IPS DF 4.7 (cell line): ENCODE results near the gene KCNC1.

Experiments
- DNase-seq: peaks from one replicate; pipeline ENCODE4 v3.0.0-alpha.2; 2013; ENCODE audit warnings: low spot score; ENCODE audit errors: extremely low read depth

The KCNC1 gene

DNA sequence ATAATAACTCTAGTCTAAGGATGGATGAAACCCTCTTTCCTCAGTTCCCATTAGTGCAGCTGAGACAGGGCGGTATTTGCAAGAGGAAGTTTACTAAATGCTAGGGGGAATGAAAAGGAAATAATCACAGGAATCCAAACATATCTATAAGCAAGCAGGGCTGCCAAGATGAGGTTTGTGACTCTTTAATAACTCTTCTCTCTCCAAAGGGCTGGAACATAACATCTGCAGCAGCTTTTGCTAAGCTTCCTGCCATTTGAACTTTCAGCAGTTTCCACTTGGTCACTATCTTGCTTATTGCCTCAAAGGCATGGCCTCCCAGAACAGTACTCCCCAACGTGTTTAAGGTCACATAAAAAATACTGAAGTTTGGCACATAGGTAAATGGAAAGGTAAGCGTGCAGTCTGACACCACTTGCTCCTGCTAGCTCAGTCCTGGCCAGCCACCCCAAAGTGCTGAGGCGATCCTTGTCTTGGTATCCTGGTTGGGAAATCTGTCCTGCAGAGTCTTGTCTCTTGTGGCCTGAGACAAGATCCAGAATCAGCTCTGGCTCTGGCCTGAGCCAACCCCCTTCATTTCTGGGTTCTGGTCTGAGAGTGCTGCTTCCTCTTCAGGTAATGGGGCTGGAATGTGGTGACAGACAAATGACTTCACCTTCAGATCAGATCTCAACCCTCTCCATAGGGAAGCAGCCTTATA is 81.8 kb downstream of the KCNC1 start:
- DNase-seq = no peak

DNA sequence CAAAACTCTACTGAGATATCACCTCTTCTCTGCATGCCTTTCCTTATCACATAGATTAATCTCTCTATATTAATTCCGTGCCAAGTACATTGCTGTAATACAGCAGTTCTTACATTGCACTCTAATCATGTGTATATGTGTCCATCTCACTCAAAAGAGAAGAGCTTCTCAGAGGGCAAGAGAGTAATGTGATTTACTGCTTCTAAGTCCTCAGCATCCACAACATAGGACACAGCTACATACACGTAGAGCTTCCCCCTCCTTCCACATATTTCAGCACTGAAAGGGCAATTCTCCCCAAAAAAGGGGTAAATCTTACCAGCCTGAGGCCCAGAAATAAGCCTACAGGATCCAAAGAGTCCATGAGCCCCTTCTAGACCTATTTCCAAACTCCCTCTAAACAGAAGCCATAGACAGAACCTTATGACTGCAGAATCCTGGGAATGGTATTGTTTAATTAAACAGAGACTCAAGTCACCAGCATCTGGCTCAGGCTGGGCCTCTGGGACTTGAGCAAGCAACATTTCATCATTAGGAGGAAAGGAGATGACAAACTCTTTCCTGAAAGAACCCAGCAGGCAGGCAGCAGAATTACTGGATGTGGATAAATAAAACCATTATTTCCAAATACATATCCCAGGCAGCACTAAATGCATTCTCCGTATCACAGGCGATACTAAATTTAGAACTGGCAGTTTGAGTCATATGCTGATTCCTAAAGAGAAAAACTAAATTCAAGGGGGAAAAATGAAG is 87.2 kb downstream of the KCNC1 start:
- DNase-seq = no peak

DNA sequence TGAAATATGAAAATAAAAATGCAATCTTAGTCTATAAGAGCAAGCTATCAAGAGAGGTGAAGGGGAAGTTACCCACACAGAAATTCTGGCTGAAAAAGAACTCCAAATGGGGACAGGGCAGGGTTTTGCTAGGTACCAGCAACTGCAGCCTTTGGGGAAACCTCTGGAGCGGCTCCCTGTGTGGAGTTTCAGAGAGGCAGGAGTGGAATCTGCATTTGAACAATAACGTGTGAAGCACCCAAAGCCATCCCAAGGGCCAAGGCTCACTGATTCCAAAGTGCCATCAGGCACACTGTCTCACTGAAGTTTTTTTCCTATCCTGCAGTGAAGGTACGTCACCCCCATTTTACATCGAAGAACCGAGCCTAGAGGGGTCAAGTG is 87.8 kb downstream of the KCNC1 start:
- DNase-seq = no peak

DNA sequence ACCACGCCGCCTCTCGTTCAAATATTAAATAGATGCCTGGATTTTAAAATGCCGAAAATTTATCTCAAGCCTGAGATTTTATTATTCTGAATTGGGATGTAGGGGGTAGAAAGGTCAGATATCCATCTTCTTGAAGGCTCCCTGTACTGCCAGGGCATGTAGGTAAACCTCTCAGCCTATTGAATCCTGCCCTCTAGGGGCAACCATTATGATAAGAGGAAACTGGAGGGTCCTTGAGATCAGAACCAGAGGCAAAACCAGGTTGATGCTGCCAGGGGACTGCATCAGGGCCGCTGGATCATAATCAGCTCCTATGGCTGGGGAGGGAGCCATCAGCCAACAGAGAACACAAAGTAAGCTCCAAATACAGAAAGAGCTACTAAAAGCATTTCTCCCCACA is 92.4 kb downstream of the KCNC1 start:
- no peak for DNase-seq

DNA sequence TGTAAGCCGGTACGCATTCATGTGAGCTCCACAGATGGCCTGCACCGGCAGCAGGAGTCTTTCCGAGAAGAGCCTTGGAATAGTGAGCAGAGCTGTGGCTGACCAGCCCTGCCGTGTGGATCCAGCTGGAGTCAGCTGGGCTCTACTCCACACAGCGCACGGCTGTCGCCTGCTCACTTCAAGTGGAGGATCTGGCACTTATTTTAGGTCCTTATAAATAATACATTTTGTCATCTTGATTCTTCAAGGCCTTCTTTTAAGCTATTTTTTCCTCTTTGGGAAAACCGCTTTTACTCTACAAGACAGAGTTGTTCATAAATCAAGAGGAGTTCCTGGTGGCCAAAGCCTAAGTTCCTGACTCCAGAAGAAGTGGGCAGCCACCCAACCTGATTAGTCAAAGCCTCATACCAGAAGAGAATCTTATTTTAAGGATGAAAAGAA is 93.8 kb downstream of the KCNC1 start:
- no peak for DNase-seq

DNA sequence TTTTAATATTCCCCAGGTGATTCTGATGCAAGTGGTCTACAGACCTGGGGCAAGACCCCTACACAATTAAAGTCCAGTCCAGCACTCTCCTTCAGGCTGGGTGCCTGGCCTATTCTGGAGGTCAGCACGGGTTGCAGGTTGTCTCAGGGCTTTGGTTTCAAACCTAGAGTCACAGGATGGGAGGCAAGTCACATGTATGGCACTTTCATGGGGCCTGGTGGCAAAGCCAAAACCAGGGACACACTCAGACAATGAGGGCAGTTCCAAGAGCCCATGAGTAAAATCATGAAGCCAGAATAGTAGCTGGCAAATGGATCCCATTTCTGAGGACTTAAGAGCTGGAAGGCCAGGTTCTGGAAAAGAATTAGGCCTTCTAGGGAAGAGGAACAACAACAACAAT is 96.6 kb downstream of the KCNC1 start:
- no peak for DNase-seq

DNA sequence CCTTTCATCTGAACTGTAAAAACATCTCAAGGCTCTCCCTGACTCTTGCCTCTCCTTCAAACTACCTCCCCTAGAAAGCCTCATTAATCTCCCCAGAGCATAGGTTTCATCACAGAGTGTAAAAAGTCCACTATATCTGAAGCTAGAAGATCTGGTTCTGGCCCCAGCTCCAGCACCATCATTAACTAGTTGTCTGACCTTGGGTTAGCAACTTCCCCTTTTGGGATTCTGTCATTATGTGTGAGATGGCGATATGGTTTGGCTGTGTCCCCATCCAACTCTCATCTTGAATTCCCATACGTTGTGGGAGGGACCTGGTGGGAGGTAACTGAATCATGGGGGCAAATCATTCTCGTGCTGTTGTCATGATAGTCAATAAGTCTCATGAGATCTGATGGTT is 97.3 kb downstream of the KCNC1 start:
- no peak for DNase-seq
